ENCODE data around the gene COPRS.
A peak's percentile ranks its signal among the peaks of the same experiment; 100 is the strongest.

Gene COPRS

DNA sequence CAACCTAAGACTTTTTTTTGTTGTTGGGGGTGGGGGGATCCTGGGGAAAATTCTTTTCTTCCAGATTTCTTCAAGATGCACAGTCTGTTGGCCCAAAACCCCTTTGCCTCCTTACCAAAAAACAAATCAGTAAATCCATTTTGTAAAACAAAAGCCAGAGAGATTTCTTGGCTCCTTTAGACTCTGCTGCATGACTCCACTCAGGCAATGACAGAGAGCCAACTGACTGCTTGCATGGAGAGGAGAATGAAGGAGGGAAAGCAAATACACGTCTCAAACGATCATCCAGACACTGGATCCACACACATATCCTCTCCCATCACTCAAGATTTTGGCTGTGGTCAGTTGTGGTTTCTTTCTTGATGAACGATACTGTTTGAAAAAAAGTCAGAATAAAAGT, 13.8 kb downstream of the COPRS start:
- Histone ChIP-seq H3K27ac (peak overlapping the region; percentile 47 to 80), H3K4me1 (peaks cover 0 to 64% (median 28%) of the 10 kb centered on the region in 4 donors), H3K9me3 (no peaks in the 10 kb centered on the region), H3K27me3 (no peaks in the 10 kb centered on the region), H3K36me3 (no peaks in the 10 kb centered on the region), H3K4me3 (no peak overlapping the region)
- TF ChIP-seq, protein P1, sequence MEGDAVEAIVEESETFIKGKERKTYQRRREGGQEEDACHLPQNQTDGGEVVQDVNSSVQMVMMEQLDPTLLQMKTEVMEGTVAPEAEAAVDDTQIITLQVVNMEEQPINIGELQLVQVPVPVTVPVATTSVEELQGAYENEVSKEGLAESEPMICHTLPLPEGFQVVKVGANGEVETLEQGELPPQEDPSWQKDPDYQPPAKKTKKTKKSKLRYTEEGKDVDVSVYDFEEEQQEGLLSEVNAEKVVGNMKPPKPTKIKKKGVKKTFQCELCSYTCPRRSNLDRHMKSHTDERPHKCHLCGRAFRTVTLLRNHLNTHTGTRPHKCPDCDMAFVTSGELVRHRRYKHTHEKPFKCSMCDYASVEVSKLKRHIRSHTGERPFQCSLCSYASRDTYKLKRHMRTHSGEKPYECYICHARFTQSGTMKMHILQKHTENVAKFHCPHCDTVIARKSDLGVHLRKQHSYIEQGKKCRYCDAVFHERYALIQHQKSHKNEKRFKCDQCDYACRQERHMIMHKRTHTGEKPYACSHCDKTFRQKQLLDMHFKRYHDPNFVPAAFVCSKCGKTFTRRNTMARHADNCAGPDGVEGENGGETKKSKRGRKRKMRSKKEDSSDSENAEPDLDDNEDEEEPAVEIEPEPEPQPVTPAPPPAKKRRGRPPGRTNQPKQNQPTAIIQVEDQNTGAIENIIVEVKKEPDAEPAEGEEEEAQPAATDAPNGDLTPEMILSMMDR (IDR thresholded peaks at IDR 0.05): no peak
- DNase-seq: no peak
- intact Hi-C loops (cut with DNase I; ENCODE audit: low total_unique reads): loop anchor here (10.0 kb wide), 1 partner anchor 410 kb away; no protein-coding TSS in a partner anchor

DNA sequence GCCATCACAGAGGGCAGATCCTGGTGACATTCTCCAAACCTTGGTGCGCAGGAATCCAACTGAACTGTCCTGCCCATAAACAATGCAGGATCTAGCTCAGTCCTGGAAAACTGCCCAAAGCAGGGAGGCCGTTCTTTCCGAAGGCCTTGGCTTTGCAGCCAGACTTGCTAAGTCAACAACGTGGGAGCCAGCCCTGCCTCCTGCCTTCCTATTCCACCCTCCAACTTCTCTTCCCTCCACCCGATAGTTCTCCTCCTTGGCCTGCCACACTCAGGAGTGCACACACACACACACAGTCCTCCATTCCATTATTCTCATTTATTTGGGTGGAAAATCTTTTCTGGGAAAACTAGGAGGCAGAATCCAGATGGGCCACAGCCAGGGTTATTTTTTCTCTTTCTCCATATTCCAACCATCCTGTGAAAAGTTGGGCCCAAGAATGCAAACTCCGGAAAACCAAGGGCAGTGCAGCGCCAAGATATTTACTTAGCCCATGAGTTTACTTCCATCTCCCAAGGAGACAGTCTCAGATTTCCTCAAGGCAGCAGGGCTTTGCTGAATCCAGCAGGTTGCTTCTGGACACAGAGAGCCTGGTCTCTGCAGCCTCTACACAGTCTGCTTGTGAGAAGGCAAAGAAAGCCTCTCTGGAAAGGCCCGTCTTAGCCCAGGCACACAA, 15.8 kb downstream of the COPRS start:
- Histone ChIP-seq H3K27ac (peak overlapping the region; percentile 76 to 80), H3K9me3 (no peaks in the 10 kb centered on the region)

DNA sequence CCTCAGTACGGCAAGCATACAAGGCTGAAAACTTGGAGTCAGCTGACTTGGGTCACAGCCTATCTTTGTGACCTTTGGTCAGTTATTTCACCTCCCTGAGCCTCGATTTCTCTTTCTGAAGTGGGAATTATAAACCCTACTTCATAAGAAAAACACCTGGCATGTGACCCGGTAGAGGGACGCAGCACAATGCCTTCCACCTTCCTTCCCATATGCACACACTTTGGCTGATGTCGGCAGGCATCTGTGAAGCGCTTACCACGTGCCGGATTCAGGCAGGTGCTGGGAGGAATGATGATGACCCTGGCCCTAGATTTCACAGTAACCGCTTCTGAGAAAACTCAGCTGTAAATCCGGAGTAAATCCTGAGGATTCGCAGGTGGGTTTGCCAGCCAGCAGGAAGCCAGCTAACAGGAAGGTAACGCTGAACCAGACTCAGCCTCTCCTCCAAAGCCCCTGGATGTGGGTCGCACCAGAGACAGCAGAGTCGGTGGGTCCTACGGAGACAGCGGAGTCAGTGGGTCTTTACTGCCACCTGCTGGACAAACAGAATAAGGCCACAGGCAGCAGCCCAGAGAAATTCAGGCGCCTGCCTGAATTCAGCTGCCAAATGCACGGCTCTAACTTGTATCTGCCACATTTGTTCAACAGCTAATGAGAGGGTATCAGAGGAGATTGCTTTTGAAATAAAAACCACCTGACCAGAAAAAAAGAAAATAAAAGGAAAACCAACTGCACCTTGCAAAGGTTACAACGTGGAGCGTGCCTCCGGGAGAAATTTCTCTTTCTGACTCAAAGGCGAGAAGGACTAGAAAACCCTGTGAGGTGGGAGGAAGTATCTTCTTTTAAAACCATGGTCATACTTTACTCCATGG, 16.6 kb downstream of the COPRS start:
- Histone ChIP-seq H3K27ac (peak overlapping the region; percentile 76 to 80), H3K4me1 (peaks cover 0 to 64% (median 28%) of the 10 kb centered on the region in 4 donors), H3K9me3 (no peaks in the 10 kb centered on the region), H3K4me3 (peak overlapping the region; percentile 23 to 40), H3K27me3 (no peaks in the 10 kb centered on the region), H3K36me3 (no peaks in the 10 kb centered on the region)
- intact Hi-C loops (cut with DNase I; ENCODE audit: low total_unique reads): loop anchor here (5.0 to 10.0 kb wide), 2 partner anchors 285 to 408 kb away; no protein-coding TSS in a partner anchor
- peak; percentile 57 to 83 for DNase-seq
- TF ChIP-seq, protein P1 (IDR thresholded peaks at IDR 0.05): peak; percentile 98 to 99

More for the DNA sequence above, 15.8 kb downstream of the COPRS start:
- DNase-seq: peak; percentile 64 to 89
- Histone ChIP-seq H3K36me3 (no peaks in the 10 kb centered on the region), H3K4me1 (peaks cover 0 to 64% (median 28%) of the 10 kb centered on the region in 4 donors), H3K27me3 (no peaks in the 10 kb centered on the region), H3K4me3 (peak overlapping the region; percentile 23 to 40)
- TF ChIP-seq, protein P1 (IDR thresholded peaks at IDR 0.05): no peak
- intact Hi-C loops (cut with DNase I; ENCODE audit: low total_unique reads): loop anchor here (5.0 to 10.0 kb wide), 2 partner anchors 286 to 408 kb away; no protein-coding TSS in a partner anchor

DNA sequence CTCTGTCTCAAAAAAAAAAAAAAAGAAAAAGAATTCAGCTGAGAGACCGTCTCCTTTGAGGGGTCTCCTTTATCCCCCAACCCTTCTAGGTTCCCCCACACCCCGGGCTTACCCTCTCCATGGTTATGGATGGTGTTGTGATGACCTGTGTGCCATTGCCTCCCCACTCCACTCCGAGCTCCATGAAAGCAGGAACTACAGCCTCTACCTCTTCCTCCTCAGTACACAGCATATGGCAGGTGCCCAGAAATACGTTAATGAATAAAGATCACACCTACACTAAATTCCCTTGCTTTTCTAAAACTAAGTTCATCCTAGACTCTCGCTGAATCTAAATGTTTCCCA, 17.2 kb downstream of the COPRS start:
- H3K27me3 ChIP-seq: no peaks in the 10 kb centered on the region
- no peak overlapping the region for H3K4me3 ChIP-seq
- intact Hi-C loops (cut with DNase I; ENCODE audit: low total_unique reads): loop anchor here (5.0 to 10.0 kb wide), 2 partner anchors 285 to 407 kb away; no protein-coding TSS in a partner anchor
- H3K4me1 ChIP-seq: peaks cover 0 to 58% (median 28%) of the 10 kb centered on the region in 4 donors
- H3K36me3 ChIP-seq: no peaks in the 10 kb centered on the region
- no peaks in the 10 kb centered on the region for H3K9me3 ChIP-seq
- peak overlapping the region; percentile 76 to 80 for H3K27ac ChIP-seq
- DNase-seq: no peak
- TF ChIP-seq, protein P1 (IDR thresholded peaks at IDR 0.05): no peak

DNA sequence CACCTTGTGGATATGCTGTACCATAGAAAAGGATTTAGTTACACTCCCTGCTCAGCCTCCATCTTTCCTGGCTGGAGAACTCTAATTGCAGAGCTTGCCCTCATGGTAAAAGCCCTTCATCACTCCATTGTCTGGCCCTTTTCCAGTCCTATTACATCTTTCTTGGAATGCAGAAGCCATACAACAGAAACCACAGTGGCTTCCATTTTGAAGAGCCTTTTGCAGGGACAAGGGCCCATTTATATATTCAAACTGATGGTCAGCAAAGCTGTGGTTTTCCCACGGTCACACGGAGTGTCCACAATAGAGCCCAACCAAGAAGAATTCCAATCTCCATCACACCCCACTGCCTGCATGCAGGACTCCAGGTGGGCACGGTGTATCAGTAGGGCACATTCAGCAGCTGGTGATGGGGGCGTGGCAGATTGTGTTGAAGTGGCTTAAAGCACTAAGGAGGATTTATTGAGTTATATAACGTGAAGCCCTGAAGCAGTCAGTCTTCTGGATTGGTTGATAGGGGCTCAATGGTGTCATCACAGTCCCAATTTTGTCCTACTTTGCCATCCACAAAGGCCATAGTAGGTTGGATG, 20.3 kb downstream of the COPRS start:
- Histone ChIP-seq H3K9me3 (no peaks in the 10 kb centered on the region), H3K27me3 (no peaks in the 10 kb centered on the region), H3K27ac (no peak overlapping the region), H3K4me1 (peaks cover 0 to 30% (median 16%) of the 10 kb centered on the region in 4 donors), H3K4me3 (no peak overlapping the region), H3K36me3 (no peaks in the 10 kb centered on the region)
- TF ChIP-seq, protein P1 (IDR thresholded peaks at IDR 0.05): no peak
- intact Hi-C loops (cut with DNase I; ENCODE audit: low total_unique reads): loop anchor here (10.0 kb wide), 1 partner anchor 144 kb away; no protein-coding TSS in a partner anchor
- DNase-seq: no peak
